ENCODE data around the gene TFEC.
A peak's percentile ranks its signal among the peaks of the same experiment; 100 is the strongest.
"Not testable (repeated sequence)": the region's sequence is repeated elsewhere in the genome, so short reads cannot be mapped to it uniquely, and the experiment has no call there.

The TFEC gene

GRCh38 chr7:115988401-115988800, 42.2 kb downstream of the TFEC start:
- DNase-seq (ENCODE audit: low read depth) = no peak

- DNase-seq (ENCODE audit: low read depth) = no peak
These were observed 43.1 kb downstream of the TFEC start for GRCh38 chr7:115987486-115987885.

- peak; percentile 4 for DNase-seq (ENCODE audit: low read depth)
These were observed 46.5 kb downstream of the TFEC start for GRCh38 chr7:115984105-115984504.

GRCh38 chr7:115980159-115980558, 50.4 kb downstream of the TFEC start:
- no peak for DNase-seq (ENCODE audit: low read depth)

- no peak for DNase-seq (ENCODE audit: low read depth)
These were observed 53.9 kb downstream of the TFEC start for GRCh38 chr7:115976651-115977050.

GRCh38 chr7:115975766-115976165, 54.8 kb downstream of the TFEC start:
- DNase-seq (ENCODE audit: low read depth) = no peak

GRCh38 chr7:115973406-115973805, 57.2 kb downstream of the TFEC start:
- no peak for DNase-seq (ENCODE audit: low read depth)

- no peak for DNase-seq (ENCODE audit: low read depth)
These were observed 59.1 kb downstream of the TFEC start for GRCh38 chr7:115971506-115971905.

GRCh38 chr7:115968596-115968995, 62.0 kb downstream of the TFEC start:
- DNase-seq (ENCODE audit: low read depth) = no peak

- no peak for DNase-seq (ENCODE audit: low read depth)
These were observed 62.4 kb downstream of the TFEC start for GRCh38 chr7:115968171-115968570.

GRCh38 chr7:115965796-115966475, 64.6 kb downstream of the TFEC start:
- no peak for DNase-seq (ENCODE audit: low read depth)

- DNase-seq (ENCODE audit: low read depth) = no peak
These were observed 65.3 kb downstream of the TFEC start for GRCh38 chr7:115965236-115965635.

GRCh38 chr7:115964799-115965198, 65.8 kb downstream of the TFEC start:
- DNase-seq (ENCODE audit: low read depth) = no peak

GRCh38 chr7:115962340-115962739, 68.2 kb downstream of the TFEC start:
- no peak for DNase-seq (ENCODE audit: low read depth)

- DNase-seq (ENCODE audit: low read depth) = no peak
These were observed 76.8 kb downstream of the TFEC start for GRCh38 chr7:115953592-115954255.

- DNase-seq (ENCODE audit: low read depth) = no peak
These were observed 77.7 kb downstream of the TFEC start for GRCh38 chr7:115952832-115953231.

GRCh38 chr7:115951547-115951946, 79.0 kb downstream of the TFEC start:
- no peak for DNase-seq (ENCODE audit: low read depth)

GRCh38 chr7:115941703-115942268, 88.8 kb downstream of the TFEC start:
- peak; percentile 32 for DNase-seq (ENCODE audit: low read depth)

GRCh38 chr7:115940460-115941060, 90.0 kb downstream of the TFEC start:
- DNase-seq (ENCODE audit: low read depth) = no peak

GRCh38 chr7:115937960-115938359, 92.6 kb downstream of the TFEC start:
- no peak for DNase-seq (ENCODE audit: low read depth)

- DNase-seq (ENCODE audit: low read depth) = no peak
These were observed 97.1 kb downstream of the TFEC start for GRCh38 chr7:115933471-115933870.

- DNase-seq (ENCODE audit: low read depth) = no peak
These were observed 97.7 kb downstream of the TFEC start for GRCh38 chr7:115932880-115933279.

- DNase-seq (ENCODE audit: low read depth) = not testable (repeated sequence)
These were observed 100.4 kb downstream of the TFEC start for GRCh38 chr7:115930184-115930583.

Measured in non-pigmented ciliary epithelial cell (primary cell).